Lower leg skin (tissue), 3 donors: Measurements from ENCODE around the gene ANKHD1.

Experiments used
- CTCF ChIP-seq, 3 donors: fragments of 450-650 bp; IDR thresholded peaks; one replicate each; pipeline ENCODE4 v1.5.1; 2016; ENCODE audit warnings: antibody characterized with exemption in 3 of 3, mild to moderate bottlenecking in 3 of 3, moderate library complexity in 2 of 3
- POLR2A ChIP-seq, 2 donors: fragments of 450-650 bp; IDR thresholded peaks; one replicate each; pipeline ENCODE4 v1.6.1; 2016 to 2017; ENCODE audit warnings: antibody characterized with exemption in 2 of 2, mild to moderate bottlenecking in 1 of 2, moderate library complexity in 1 of 2

GRCh38 chr5:140468188-140468587 lies 66.6 kb downstream of the ANKHD1 start:
- TF ChIP-seq POLR2A (IDR thresholded peaks at IDR 0.05) (no peak), CTCF (IDR thresholded peaks at IDR 0.05) (no peak)
